ENCODE data around the gene IMP3. TPM values are rescaled to one million over a fixed set of nuclear protein-coding genes. Genes with fewer than 3 reads are reported as not detected.

The IMP3 gene
- total RNA-seq, 4 donors from 2014 or later = 161 to 204 (median 185) TPM

GRCh38 chr15:75672646-75673425 is 32.8 kb upstream of the IMP3 start:
- H3K4me3 ChIP-seq (ENCODE audit: low read depth, poor library complexity, severe bottlenecking) = no peak overlapping the region
- TF ChIP-seq CTCF (IDR thresholded peaks at IDR 0.05) = no peak
- intact Hi-C loops (cut with DNase I; ENCODE audit: low total_unique reads) = no loop called here
- DNase-seq (ENCODE audit: low spot score in 2 of 2) = no peak
- WGBS, 2 donors = 44% methylated on average over 12 to 13 of the region's 14 CpGs

DNA sequence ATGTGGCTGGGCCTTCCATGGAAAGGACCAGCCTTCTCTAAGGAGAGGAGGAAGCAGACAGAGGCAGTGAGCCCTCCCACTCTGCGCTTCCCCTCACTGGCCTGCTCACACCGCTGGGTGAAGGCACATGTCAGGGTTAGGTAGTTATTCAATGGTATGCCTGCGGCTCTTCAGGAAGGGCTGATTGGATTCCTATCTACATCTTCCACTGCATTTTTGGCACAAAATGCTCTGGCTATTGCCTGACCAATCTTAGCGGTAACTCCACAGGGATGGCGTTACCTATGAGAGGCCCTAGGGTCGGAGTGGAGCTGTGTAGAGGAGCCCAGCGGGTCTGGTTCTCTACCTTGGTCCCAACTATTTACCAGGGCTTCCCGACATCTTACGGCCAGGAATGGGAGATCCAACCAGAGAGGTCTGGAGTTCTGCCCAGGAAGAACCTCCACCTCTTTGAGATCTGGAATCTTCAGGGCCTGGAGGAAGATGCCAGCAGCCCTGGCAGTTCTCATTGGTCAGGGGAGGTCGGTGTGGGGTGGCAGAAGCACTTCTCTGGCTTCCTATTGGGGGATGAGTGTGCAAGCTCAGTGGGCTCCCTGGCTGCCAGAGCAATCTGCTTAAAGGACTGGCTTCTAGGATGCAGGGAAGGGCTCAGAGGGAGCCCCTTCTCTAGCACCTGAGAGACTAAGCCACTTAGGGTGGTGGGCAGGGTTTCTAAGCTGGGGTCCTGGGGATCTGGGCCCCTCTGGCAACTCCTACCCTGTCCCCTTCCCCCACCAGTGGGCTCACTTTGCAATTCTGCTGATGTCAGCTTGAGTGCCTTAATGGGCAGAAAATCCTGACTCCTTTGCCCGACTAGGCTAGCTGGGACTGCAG is 31.9 kb upstream of the IMP3 start:
- TF ChIP-seq CTCF (IDR thresholded peaks at IDR 0.05) (no peak), POLR2A (IDR thresholded peaks at IDR 0.05) (no peak)
- no peak overlapping the region for H3K4me3 ChIP-seq (ENCODE audit: low read depth, poor library complexity, severe bottlenecking)
- intact Hi-C loops (cut with DNase I; ENCODE audit: low total_unique reads) = no loop called here
- no peak for DNase-seq (ENCODE audit: low spot score in 2 of 2)
- WGBS, 2 donors = 67 to 76% methylated on average over 11 of the region's 11 CpGs

- no peak for TF ChIP-seq CTCF (IDR thresholded peaks at IDR 0.05)
- TF ChIP-seq POLR2A (IDR thresholded peaks at IDR 0.05) = no peak
- DNase-seq (ENCODE audit: low spot score in 2 of 2) = no peak
- 59 to 69% methylated on average over 6 of the region's 6 CpGs for WGBS, 2 donors
- intact Hi-C loops (cut with DNase I; ENCODE audit: low total_unique reads) = no loop called here
- H3K4me3 ChIP-seq (ENCODE audit: low read depth, poor library complexity, severe bottlenecking) = no peak overlapping the region
Measured at GRCh38 chr15:75669879-75670212, 29.8 kb upstream of the IMP3 start.

GRCh38 chr15:75669191-75669878 is 29.3 kb upstream of the IMP3 start:
- peak in 1 of 2 donors; percentile 42 for DNase-seq (ENCODE audit: low spot score in 2 of 2)
- no peak overlapping the region for H3K4me3 ChIP-seq (ENCODE audit: low read depth, poor library complexity, severe bottlenecking)
- 57 to 61% methylated on average over 14 of the region's 14 CpGs for WGBS, 2 donors
- TF ChIP-seq POLR2A (IDR thresholded peaks at IDR 0.05) = no peak
- no peak for TF ChIP-seq CTCF (IDR thresholded peaks at IDR 0.05)
- intact Hi-C loops (cut with DNase I; ENCODE audit: low total_unique reads) = no loop called here

DNA sequence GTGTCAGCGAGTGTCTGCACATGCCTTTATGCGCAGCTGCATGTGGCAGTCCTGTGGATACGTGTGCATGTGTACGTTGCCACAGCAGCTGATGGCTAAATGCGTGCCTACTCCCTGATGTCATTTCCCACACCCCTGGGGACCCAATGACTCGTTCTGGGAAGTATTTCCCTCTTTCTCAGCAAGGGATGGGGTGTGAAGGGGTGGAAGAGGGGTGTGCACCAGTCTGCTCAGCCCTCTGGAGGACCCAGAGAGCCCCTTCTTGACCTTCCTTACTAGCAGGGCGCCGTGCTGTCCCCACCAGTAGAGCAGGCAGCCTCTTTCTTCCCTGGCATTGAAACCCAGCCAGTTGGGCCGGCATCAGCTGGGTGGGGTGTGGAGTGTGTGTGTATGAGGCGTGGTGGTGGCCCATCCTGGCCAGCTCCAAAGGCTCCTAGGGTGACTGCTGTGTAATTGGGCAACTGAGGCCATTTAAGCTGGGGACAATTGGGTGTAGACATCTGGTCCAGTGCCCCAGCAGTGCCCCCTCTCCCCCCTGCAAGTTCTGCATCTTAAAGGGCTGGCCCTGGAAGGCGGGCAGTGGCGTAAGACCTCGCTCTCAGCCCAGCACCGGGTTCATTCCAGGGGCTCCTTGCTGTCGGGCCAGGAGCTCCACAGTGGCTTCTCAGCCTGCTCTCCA is 26.9 kb upstream of the IMP3 start:
- peak; percentile 89 to 96 for DNase-seq (ENCODE audit: low spot score in 2 of 2)
- WGBS, 2 donors = 30 to 33% methylated on average over 12 to 15 of the region's 15 CpGs
- TF ChIP-seq POLR2A (IDR thresholded peaks at IDR 0.05) (no peak), CTCF (IDR thresholded peaks at IDR 0.05) (no peak)
- intact Hi-C loops (cut with DNase I; ENCODE audit: low total_unique reads) = no loop called here
- H3K4me3 ChIP-seq (ENCODE audit: low read depth, poor library complexity, severe bottlenecking) = no peak overlapping the region

Measured in lower leg skin (tissue), 4 donors.